ENCODE results near the gene SLC13A4.

DNA sequence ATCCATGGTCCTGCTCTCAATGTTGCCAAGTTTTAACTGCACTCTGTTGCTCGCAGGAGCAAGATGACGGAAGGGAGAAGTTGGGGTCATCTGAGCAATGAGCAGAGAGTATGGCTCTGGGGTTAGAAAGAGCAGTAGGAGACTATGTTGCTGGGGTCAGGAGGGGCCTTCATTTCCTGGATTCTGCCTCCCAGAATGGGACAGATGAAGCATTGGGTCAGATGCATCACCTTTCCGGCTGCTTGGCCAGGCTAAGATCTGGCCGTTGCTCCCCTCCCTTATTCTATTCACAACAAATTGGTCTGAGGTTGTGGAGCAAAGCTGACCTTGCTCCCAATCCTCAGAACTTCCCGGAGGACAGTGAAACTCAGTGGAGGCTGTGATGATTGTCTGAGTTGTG is 43.3 kb downstream of the SLC13A4 start:
- no peak for TF ChIP-seq CTCF (IDR thresholded peaks at IDR 0.05; ENCODE audit: extremely low read depth in 1 of 2, insufficient read depth in 1 of 2, low read depth in 1 of 2, low read length in 2 of 2)
- no peak for TF ChIP-seq FOS (IDR thresholded peaks at IDR 0.05; ENCODE audit: borderline replicate concordance, insufficient read depth, low read length)
- no peak for TF ChIP-seq POLR2A (IDR thresholded peaks at IDR 0.05; ENCODE audit: low read depth, low read length)
- TF ChIP-seq EZH2 (IDR thresholded peaks at IDR 0.05; ENCODE audit: borderline replicate concordance, low read depth, low read length, severe bottlenecking) = no peak
- TF ChIP-seq POLR2AphosphoS5 (IDR thresholded peaks at IDR 0.05; ENCODE audit: insufficient read depth, low read depth, low read length) = no peak
- TF ChIP-seq, protein P1, sequence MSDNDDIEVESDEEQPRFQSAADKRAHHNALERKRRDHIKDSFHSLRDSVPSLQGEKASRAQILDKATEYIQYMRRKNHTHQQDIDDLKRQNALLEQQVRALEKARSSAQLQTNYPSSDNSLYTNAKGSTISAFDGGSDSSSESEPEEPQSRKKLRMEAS (IDR thresholded peaks at IDR 0.05; ENCODE audit: insufficient read depth, insufficient read length) = no peak
- TF ChIP-seq GATA2 (IDR thresholded peaks at IDR 0.05; ENCODE audit: insufficient read depth, insufficient read length, low read depth, low read length) = no peak
